Type B pancreatic cell (in vitro differentiated cells): ENCODE results near the gene ALKAL2. TPM values are rescaled to one million over a fixed set of nuclear protein-coding genes. Genes with fewer than 3 reads are reported as not detected.

Source experiments
- DNase-seq: peaks from one replicate; pipeline ENCODE4 v3.0.0; 2021; ENCODE audit warnings: mixed read lengths; ENCODE audit not compliant: unreplicated experiment; ENCODE audit errors: extremely low spot score
- H3K27ac Mint-ChIP-seq: 2 replicates; pipeline ENCODE4 v1.8.0; 2021; ENCODE audit warnings: mild to moderate bottlenecking, mixed read lengths
- H3K27me3 Mint-ChIP-seq: 2 replicates; pipeline ENCODE4 v1.8.0; 2021; ENCODE audit warnings: mixed read lengths
- H3K36me3 Mint-ChIP-seq: 2 replicates; pipeline ENCODE4 v1.8.0; 2021; ENCODE audit warnings: mixed read lengths
- H3K4me1 Mint-ChIP-seq: one replicate; pipeline ENCODE4 v1.8.0; 2021; ENCODE audit warnings: mixed read lengths; ENCODE audit not compliant: unreplicated experiment
- H3K4me3 Mint-ChIP-seq: 2 replicates; pipeline ENCODE4 v1.8.0; 2021; ENCODE audit warnings: mild to moderate bottlenecking, mixed read lengths
- H3K9me3 Mint-ChIP-seq: 2 replicates; pipeline ENCODE4 v1.8.0; 2021; ENCODE audit warnings: mixed read lengths
- CTCF ChIP-seq: fragments of 200-600 bp; sonication (generic); conservative IDR thresholded peaks from 2 replicates; pipeline ENCODE4 v1.5.0; 2021; ENCODE audit warnings: antibody characterized with exemption, mild to moderate bottlenecking
- total RNA-seq: library from RNA; stranded (reverse); gene quantifications from 2 replicates; pipeline ENCODE4 v1.2.1, GENCODE V29; 2021; ENCODE audit warnings: low replicate concordance

Gene ALKAL2
- total RNA-seq, 1 donor from 2014 or later: 3.5 TPM

- Mint-ChIP-seq H3K27me3 (peaks cover 57% of the 10 kb centered on the region), H3K36me3 (peaks cover 6% of the 10 kb centered on the region), H3K4me1 (no peaks in the 10 kb centered on the region)
Observed at GRCh38 chr2:288758-289361, 969 bp upstream of the ALKAL2 start.

GRCh38 chr2:287471-287885 lies 413 bp downstream of the ALKAL2 start:
- no peak for DNase-seq
- H3K9me3 Mint-ChIP-seq: no peaks in the 10 kb centered on the region
- TF ChIP-seq CTCF: no peak
- H3K4me3 Mint-ChIP-seq: peak overlapping the region; percentile 81
- H3K27me3 Mint-ChIP-seq: peaks cover 55% of the 10 kb centered on the region
- H3K36me3 Mint-ChIP-seq: peaks cover 12% of the 10 kb centered on the region
- no peaks in the 10 kb centered on the region for H3K4me1 Mint-ChIP-seq
- no peak overlapping the region for H3K27ac Mint-ChIP-seq

More at GRCh38 chr2:288758-289361, 969 bp upstream of the ALKAL2 start:
- Mint-ChIP-seq H3K4me3 (peak overlapping the region; percentile 57), H3K9me3 (no peaks in the 10 kb centered on the region), H3K27ac (no peak overlapping the region)
- no peak for TF ChIP-seq CTCF
- no peak for DNase-seq

- Mint-ChIP-seq H3K27ac (peak overlapping the region; percentile 59), H3K36me3 (peaks cover 12% of the 10 kb centered on the region), H3K4me3 (peak overlapping the region; percentile 81), H3K4me1 (no peaks in the 10 kb centered on the region), H3K9me3 (no peaks in the 10 kb centered on the region), H3K27me3 (peaks cover 49% of the 10 kb centered on the region)
- DNase-seq: no peak
- no peak for TF ChIP-seq CTCF
Observed at GRCh38 chr2:286774-287392, 1.0 kb downstream of the ALKAL2 start.

GRCh38 chr2:286035-286434 lies 1.9 kb downstream of the ALKAL2 start:
- no peak overlapping the region for H3K27ac Mint-ChIP-seq
- peaks cover 45% of the 10 kb centered on the region for H3K27me3 Mint-ChIP-seq
- H3K9me3 Mint-ChIP-seq: no peaks in the 10 kb centered on the region
- H3K4me3 Mint-ChIP-seq: peak overlapping the region; percentile 53
- H3K36me3 Mint-ChIP-seq: peaks cover 12% of the 10 kb centered on the region
- no peaks in the 10 kb centered on the region for H3K4me1 Mint-ChIP-seq
- no peak for DNase-seq
- TF ChIP-seq CTCF: no peak

- DNase-seq: no peak
- Mint-ChIP-seq H3K27me3 (peaks cover 40% of the 10 kb centered on the region), H3K27ac (no peak overlapping the region), H3K9me3 (no peaks in the 10 kb centered on the region), H3K4me1 (no peaks in the 10 kb centered on the region), H3K36me3 (peaks cover 12% of the 10 kb centered on the region), H3K4me3 (peak overlapping the region; percentile 53)
- TF ChIP-seq CTCF: no peak
Observed at GRCh38 chr2:285531-285930, 2.4 kb downstream of the ALKAL2 start.
